C4-2B (cell line): ENCODE measurements around the gene VAMP4.

Source experiments
- H3K27ac ChIP-seq: fragments of 450-650 bp; 2 replicates; pipeline ENCODE4 v1.5.1; 2017
- CTCF ChIP-seq: fragments of 450-650 bp; conservative IDR thresholded peaks from 2 replicates; pipeline ENCODE4 v1.5.1; 2017; ENCODE audit warnings: mild to moderate bottlenecking
- ZFX ChIP-seq: fragments of 450-650 bp; IDR thresholded peaks from 2 replicates; pipeline ENCODE4 v1.6.1; 2017

VAMP4 gene

GRCh38 chr1:171654201-171654941, 87.5 kb downstream of the VAMP4 start:
- no peak overlapping the region for H3K27ac ChIP-seq
- TF ChIP-seq ZFX (no peak), CTCF (no peak)

GRCh38 chr1:171653796-171654195, 88.1 kb downstream of the VAMP4 start:
- no peak overlapping the region for H3K27ac ChIP-seq

GRCh38 chr1:171652234-171652822, 89.5 kb downstream of the VAMP4 start, which contains the start of gene MYOC:
MYOC (minus strand) TSS chr1:171652688; CDS start chr1:171652611, 77 bp downstream.
- H3K27ac ChIP-seq = no peak within 1 kb of the TSS
- TF ChIP-seq ZFX (no peak), CTCF (no peak)

More at GRCh38 chr1:171653796-171654195, 88.1 kb downstream of the VAMP4 start:
- TF ChIP-seq ZFX (no peak), CTCF (no peak)
